K562 treated with DMSO at 1 percent for 12 hours (cell line): Measurements from ENCODE around the gene SLC8B1. TPM values are rescaled to one million over a fixed set of nuclear protein-coding genes. Genes with fewer than 3 reads are reported as not detected.

Experiments
- total RNA-seq: library from RNA; unstranded; fragments of 300-600 nt; gene quantifications from 2 replicates; pipeline ENCODE4 v1.2.3, GENCODE V29; 2022; ENCODE audit not compliant: insufficient read depth

Gene SLC8B1
- total RNA-seq, result 21.8 and 41.2 TPM in 2 replicates

DNA sequence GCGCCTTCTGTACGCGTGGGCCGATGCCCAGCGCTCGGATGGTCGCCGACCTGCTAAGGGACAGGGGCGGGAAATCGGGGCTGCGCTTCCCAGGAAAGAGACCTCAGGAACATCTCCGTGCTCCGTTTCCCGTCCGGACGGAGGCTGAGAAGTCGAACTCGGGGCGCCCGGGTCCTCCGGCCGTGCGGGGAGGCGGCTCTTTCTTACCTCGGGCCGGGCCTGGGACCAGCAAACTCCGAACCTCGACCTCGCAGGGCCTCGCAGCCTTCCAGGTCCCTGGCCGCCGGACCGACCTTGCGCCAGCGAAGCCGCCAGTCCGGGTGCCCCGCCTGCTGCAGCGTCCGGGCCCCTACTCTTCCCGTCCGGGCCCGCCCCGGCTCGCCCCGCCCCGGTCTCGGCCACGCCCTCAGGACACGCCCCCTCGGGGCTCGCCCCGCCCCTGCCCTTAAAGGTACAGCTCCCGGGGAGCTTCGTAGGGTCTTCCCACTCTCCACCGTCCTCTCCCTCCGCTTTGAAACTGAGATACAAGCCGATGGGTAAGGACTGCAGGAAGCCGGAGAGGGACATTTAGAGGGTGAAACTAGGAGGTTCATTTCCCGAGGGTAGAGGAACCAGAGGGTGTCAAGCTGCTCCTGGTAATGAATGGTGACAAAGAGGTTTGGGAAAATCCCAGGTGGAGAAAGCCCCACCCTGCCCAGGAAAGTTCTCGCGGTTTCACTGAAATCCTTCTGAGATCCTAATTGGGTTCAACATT lies at the start of gene SLC8B1:
SLC8B1 (minus strand) TSS at position 324 of the 754 bp plus-strand sequence. CDS start 2,231 bp downstream, outside the sequence.

DNA sequence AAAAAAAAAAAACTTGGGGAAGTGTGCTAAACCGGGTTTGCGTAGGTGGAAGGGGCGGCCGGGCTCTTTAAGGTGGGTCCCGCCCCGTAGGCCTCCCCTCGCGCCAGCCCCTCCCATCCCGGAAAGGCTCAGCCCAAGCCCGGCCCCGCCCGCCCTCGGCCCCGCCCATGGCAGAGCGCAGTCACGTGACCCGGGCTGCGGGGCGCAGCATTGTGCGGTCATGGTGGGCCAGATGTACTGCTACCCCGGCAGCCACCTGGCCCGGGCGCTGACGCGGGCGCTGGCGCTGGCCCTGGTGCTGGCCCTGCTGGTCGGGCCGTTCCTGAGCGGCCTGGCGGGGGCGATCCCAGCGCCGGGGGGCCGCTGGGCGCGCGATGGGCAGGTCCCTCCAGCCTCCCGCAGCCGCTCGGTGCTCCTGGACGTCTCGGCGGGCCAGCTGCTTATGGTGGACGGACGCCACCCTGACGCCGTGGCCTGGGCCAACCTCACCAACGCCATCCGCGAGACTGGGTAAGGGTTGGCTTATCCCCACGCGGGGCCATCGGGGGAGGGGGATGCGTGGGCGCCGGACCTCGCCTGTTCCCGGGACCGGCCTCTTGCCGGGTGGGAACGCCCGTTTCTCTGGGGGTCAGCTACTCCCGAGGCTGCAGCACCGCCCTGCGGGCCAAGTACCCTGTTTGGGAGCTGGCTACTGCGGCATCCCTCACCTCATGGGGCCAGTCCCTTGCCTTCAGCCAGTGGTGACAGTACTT lies 23.6 kb upstream of the SLC8B1 start, which contains the start of gene PLBD2:
PLBD2 (plus strand) TSS at position 207 of the 752 bp plus-strand sequence; CDS start at position 221, 14 bp downstream.

Other genes starting within 250 kb of the SLC8B1 start
- not detected in 2 replicates for gene RASAL1, start 199.3 kb downstream of the SLC8B1 start, total RNA-seq
- gene CFAP73, start 185.4 kb downstream of the SLC8B1 start, total RNA-seq, result not detected in 2 replicates
- gene DDX54, start 149.6 kb downstream of the SLC8B1 start, total RNA-seq, result 59.7 and 67.4 TPM in 2 replicates
- gene RITA1, start 149.4 kb downstream of the SLC8B1 start, total RNA-seq, result 29.8 and 38.9 TPM in 2 replicates
- gene TPCN1, start 113.6 kb downstream of the SLC8B1 start, total RNA-seq, result 11.4 and 33.7 TPM in 2 replicates
- gene PLBD2, start 23.5 kb upstream of the SLC8B1 start, total RNA-seq, result 12.1 and 54.0 TPM in 2 replicates
- gene SDS, start 68.8 kb upstream of the SLC8B1 start, total RNA-seq, result 0.57 TPM in 1 of 2 replicates, not detected in the other
- 14.8 and 18.2 TPM in 2 replicates for gene SDSL, start 87.3 kb upstream of the SLC8B1 start, total RNA-seq
- gene LHX5, start 136.8 kb upstream of the SLC8B1 start, total RNA-seq, result not detected in 2 replicates